ENCODE results near the gene RAPGEF2. TPM values are rescaled to one million over a fixed set of nuclear protein-coding genes. Genes with fewer than 3 reads are reported as not detected.
"Not testable (repeated sequence)": the region's sequence is repeated elsewhere in the genome, so short reads cannot be mapped to it uniquely, and the experiment has no call there.

The RAPGEF2 gene
- polyA plus RNA-seq, 12 donors: 19.8 to 38.2 (median 31.0) TPM; not detected in 1

DNA sequence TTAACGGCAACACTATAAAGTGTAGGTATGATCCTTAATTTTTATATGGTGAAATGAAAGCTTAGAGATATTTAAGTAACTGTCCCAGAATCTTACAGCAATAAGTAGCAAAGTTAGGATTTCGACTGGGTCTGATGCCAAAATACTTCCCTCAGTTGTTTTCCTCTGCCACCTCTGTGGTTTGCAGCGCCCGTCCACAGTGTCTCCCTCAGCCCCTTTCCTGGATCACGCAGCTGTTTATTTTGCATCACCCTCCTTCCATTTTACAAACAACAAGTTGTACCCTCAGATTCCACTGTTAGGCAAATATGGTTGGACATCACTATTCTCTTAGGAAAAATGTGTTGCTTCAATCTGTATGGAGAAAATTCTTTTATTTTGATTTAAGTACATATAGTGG is 56.1 kb downstream of the RAPGEF2 start:
- DNase-seq: no peak

DNA sequence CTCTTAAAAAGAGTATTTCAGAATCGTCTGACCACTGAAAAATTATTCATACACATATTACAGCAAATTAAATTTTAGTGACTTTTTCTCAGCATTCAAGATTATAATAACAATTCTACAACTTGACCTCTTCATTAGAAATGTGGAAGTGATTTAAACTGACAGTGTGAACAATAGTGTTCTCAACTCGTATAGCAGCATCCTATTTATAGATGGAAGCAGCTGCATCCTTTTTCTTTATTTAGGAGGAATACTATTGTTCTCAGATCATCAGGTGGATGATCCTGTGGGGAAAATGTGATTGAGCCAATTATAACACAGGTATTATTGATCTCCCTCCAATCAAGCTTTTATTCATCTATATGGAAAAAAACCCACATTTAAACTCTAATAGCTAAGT is 56.7 kb downstream of the RAPGEF2 start:
- DNase-seq: no peak

DNA sequence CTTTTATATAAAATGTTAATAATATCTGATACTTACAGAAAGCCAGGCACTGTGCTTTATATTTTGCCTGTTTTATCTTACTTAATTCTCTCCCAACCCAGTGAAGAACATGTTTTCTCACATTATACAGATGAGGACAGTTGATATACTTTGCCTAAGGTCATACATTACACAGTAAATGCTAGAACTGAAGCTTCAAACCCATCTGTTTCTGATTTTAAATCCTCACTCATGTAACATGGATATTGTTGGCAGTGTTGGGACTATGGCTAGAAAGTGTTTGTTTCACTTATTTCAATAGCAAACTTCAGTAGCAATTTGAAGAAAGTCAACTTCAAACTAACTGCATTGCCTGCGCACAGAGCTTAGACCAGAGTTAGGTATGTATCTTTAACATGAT is 57.4 kb downstream of the RAPGEF2 start:
- DNase-seq: no peak

DNA sequence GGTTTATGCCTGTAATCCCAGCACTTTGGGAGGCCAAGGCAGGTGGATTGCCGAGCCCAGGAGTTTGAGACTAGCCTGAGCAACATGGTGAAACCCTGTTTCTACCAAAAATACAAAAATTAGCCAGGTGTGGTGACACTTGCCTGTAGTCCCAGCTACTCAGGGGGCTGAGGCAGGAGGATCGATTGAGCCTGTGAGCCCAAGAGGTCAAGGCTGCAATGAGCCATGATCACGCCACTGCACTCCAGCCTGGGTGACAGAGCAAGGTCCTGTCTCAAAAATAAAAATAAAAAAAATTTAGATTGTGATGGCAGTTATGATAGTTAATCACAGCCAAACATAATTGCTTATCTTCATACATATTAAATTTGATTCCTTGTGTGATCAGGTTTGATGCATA is 58.6 kb downstream of the RAPGEF2 start:
- DNase-seq: not testable (repeated sequence)

DNA sequence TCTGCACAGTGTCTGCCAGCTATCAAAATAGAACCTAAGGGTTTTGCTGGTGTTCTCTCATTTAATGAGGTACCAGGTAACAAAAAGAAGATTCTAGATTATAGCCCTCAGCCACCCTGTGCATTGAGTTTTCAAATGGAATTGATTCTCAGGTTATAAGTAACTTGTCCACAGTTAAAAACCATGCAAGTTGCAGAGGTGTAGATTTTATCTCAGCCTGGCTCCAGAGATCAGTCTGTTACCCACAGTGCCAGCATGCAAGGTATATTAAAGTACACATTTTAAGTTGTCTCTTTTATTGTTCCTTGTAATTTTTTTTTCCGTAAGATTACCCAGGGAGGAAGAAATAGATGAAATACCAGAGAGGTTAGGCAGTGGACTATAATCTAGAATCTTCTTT is 59.7 kb downstream of the RAPGEF2 start:
- no peak for DNase-seq

DNA sequence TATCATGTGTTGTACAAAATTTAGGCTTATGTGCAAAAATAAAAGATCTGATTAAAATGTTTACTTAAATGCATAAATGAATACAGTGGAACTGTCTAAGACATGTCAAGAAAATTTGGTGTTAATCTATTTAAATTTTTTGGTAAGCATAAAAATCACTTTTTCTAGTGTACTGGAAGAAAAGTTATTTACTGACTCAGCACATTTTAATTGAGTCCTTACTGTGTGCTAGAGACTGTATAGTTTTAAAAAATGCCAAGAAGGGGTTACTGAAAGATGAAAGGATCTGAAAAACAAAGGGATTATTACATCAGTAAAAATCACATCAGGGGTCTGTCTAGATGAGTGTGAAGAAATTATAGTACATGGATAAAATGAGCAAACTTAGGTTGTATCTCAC is 60.6 kb downstream of the RAPGEF2 start:
- DNase-seq: no peak

DNA sequence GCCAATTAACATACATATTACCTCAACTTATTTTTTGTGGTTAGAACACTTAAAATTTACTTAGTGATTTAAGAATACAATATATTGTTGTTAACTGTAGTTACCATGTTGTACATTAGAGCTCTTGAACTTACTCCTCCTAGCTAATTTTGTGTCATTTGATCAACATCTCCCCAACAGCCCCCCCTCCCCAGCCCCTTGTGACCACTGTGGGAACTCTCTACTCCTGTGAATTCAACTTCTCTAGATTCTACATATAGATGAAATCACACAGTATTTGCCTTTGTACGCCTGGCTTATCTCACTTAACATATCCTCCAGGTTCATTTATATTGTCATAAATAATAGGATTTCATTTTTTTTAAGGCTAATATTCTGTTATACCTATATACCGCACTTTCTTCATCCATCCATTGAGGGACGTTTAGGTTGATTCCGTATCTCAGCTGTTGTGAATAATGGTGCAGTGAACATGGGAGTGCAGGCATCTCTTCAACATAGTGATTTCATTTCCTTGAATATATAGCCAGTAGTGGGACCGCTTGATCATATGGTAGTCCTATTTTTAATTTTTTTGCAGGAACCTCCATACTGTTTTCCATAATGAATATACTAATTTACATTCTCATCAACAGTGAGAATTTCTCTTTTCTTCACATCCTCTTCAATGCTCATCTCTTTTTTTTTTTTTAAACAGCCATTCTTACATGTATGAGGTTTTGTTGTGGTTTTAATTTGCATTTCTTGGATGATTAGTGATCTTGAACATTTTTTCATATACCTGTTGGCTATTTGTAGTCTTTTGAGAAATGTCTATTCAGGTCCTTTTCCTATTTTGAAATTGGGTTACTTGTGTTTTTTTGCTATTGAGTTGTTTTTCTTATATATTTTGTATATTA is 66.8 kb downstream of the RAPGEF2 start:
- no peak for DNase-seq

DNA sequence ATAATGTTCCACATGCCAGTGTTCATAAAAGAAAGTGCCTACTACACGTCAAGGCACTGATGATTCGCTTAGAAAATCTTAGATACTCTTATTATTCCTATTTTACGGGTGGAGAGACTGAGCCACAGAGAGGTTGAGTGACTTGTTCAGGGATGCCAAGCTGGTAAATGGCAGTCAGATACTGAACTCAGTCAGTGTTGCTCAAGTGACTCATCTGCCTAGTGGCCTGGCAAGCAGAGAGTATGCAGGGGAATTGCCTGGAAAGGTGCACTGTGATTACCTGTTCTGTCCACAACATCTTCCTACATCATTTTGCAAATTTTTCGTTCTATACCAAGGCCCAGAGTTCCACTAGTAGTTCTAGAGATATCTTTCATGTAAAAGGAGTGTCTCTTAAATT is 68.4 kb downstream of the RAPGEF2 start:
- DNase-seq: no peak

DNA sequence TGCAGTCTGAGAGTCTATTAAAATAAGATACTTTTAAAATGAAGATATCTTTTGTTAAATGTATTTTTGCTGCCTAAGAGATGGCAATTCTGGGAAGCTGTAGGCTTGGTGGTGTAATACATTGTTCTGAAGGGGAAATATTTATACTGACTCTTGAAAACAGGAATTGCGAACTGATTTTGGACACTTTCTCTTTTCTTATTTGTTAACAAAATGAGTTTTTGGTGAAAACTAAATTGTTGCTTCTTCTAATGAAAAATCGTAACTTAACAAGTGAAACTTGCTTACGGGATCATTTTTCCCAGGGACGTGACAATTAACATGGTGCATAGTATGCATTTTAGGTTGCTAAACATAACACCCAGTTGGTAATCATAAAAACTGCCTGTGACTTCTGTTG is 71.0 kb downstream of the RAPGEF2 start:
- DNase-seq: no peak

DNA sequence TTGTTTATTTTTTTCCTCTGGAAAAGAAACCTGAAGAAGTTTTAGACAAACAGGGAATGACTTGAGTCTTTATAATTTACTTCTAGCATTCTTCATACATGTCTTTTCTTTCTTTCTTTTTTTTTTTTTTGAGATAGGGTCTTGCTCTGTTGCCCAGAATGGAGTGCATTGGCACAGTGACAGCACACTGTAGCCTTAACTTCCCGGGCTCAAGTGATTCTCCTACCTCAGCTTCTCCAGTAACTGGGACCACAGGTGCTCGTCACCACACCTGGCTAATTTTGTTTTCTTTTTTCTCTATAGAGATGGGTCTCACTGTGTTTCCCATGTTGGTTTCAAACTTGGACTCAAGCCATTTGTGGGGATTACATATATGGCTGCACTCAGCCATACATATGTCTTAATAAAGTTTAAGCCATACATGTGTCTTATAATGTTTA is 71.8 kb downstream of the RAPGEF2 start:
- no peak for DNase-seq

DNA sequence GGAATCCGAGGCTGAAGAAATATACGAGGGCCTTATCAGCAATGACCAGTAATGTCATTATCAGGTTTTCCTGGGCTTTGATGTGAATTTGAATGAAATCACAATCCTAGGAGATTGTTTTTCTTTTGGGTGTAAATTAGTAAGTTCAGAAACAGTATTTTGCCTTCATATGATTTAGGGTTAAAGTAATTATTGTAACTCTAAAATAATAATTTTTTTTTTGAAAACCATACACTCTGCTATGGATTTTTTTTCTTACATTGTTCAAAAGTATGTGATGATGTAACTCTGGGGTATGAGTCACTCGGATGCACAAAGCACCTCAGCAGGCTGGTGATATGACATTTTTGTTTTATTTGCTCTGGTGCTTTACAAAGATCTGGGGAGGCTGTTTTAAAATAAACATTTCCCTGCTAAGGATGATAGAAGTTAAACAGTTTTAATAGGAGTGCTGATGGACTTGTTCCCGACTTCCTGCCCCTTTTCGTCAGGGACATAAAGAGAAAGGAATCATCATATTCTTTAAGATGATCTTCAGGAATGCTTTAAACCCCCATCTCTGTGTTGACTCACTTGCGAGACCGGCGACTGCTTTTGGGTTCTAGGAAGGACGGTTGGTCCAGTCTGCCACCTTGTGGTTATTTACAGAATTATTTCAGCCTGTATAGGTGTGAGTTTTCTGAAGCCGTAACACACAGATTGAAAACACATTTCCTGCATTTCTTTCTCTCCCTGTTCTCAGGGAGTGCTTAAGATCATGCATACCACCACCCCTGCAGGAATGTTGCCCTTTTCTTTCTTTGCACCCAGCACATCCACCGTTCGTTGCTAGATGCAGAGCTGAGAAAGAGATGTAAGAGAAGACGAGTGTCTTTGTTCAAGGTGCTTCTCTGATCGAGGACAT is 72.5 kb downstream of the RAPGEF2 start:
- DNase-seq: peak; percentile 89

DNA sequence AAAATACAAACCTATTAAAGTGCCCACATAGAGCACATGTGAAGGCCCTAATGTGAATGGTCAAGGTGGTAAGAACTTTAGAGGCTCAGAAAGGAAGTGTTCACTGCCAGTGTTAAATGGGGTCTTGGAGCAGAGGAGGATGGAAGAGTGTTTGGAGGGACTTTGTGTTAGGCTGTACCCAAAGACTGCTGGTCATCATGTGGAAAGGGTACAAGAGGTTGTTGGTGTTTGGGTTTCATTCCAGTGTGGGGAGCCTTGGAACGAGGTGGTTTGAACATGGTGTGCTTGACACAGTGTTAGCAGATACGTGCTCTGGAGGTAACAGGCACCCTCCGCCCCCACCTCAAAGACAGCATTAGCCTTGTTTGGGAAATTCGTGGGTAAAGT is 73.1 kb downstream of the RAPGEF2 start:
- no peak for DNase-seq

DNA sequence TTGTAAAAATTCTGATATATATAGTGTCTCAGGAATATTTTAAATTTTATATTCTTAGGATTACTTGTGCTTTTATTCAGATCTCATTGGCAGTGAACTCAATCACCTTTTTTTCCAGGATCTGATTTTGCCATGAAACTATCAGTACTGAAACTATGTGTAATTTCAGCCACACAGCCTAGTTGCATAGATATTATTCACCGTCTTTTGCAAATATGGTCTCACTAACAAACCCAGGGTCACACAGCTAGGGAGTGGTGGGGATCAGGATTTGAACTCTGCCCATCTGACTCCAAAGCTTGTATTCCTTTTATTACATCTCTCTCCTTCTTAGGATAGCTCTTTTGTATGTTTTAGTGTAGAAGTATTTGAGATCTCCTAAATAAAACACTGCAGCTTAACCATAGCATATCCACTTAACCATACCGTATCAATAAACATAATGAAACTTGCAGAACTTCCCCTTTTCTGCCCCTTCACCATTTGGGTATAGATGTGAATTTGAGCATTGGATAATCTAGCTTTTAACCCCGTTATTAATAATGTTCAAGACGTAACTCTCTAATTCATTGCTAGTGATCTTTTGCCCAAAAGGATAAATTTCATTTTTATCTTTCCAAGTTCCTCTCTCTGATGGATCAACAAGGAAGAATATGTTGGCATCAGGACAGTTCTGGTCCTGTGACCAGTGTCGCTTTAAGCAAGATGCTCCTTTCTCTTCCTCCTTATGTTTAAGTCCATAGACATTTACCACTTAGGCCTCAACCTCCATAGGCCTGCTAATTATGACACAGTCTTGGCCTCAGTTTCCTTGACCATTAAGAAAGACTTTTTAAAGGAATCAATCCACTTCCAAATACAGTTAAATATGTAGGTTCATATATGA is 74.6 kb downstream of the RAPGEF2 start:
- DNase-seq: no peak

DNA sequence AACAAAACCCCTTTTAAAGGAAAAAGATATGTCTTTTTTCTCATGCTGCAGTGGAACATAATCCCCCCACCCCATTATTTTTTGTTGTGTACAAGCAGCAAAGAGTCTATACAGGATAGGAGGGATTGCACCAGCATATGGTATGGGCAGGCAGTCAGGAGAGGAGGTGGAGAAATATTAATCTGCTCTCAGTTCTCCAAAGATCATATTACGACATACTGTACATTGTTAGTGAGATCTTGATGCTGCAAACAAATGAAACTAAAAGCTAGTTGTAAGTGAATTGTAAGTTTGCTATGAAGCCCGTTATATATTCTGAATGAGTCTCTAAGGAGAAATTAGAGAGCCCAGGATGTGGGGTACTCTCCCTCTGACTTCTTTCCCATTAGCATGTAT is 75.3 kb downstream of the RAPGEF2 start:
- DNase-seq: no peak

DNA sequence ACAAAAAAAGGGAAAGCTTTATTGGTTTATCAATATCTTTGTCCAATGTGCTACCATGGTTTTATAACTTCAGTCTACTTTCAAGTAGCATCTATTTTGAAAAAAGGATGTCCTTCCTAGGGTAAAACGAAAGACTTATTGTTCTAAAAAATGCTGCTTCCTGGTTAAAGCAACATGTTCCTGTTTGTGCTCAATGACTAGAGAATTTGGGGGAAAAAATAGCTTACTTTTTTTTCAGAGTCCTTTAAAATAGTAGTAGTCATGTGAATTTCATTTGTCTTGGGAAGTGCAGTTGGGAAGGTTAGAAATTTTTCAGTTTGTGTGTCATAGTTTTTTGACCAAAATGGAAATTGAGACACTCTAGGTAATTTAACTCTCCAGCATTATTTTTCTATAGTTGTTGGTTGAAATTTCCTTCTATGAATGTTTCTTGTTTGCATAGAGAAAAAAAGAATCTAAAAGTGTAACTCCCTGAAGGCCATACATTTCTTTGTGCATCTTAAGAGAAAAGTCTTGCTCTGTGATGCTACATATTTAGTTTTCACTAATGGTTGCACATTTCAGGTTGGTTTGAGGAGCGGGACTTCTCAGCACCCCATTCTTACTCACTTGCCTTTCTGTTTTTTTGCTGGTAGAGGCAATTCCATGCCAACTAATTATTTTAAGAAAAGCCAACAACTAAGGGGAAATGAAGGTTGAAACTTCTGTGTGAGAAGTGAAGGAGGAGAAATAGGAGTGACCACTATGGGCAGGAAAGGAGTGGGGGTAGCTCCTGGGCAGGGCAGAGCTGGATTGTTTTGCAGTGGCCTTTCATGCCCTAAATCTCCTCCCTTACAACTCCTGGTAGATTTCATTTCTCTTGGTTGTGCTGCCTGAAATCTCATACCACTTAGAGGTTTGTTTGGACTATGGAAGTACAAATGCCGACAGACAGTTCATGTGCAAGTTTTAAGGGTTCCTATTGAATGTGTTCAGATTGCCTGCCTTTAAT is 76.4 kb downstream of the RAPGEF2 start:
- DNase-seq: no peak

DNA sequence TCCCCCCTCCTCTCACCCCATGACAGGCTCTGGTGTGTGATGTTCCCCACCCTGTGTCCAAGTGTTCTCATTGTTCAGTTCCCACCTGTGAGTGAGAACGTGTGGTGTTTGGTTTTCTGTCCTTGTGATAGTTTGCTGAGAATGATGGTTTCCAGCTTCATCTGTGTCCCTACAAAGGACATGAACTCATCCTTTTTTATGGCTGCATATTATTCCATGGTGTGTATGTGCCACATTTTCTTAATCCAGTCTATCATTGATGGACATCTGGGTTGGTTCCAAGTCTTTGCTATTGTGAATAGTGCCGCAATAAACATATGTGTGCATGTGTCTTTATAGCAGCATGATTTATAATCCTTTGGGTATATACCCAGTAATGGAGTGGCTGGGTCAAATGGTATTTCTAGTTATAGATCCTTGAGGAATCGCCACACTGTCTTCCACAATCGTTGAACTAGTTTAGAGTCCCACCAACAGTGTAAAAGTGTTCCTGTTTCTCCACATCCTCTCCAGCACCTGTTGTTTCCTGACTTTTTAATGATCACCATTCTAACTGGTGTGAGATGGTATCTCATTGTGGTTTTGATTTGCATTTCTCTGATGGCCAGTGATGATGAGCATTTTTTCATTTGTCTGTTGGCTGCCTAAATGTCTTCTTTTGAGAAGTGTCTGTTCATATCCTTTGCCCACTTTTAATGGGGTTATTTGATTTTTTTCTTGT is 81.2 kb downstream of the RAPGEF2 start:
- not testable (repeated sequence) for DNase-seq

DNA sequence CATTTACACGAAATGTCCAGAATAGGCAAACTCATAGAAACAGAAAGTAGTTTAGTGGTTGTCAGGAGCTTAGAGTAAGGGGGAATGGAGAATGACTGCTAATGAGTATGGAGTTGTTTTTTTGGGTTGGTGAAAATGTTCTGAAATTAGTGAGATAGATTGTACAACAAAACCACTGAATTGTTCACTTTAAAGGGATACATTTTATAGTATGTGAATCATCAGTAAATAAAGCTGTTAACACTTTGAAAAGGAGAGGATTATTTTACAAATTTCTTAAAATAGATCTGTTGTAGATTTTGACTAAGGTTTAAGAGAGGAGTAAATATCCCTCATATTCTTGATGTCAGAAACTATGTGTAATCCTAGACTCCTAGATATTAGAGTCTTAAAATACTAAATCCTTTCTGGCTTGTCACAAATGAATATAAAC is 82.7 kb downstream of the RAPGEF2 start:
- no peak for DNase-seq

DNA sequence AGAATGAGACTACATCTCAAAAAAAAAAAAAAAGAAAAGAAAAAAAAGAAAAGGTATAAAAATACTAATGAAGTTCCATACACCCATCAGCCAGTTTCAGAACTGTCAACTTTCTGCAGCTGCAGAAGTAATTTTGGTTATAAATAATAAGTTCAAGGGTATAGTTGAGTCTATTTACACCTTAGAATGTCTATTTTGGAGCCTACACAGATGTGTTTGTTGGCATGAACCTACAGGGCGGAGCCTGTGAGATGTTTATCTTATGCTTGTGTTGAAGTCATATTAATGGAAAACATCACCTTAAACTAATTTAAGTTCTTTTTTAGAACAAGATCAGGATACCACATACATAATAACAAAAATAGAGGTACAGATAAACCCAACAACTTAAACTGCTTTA is 85.8 kb downstream of the RAPGEF2 start:
- no peak for DNase-seq

DNA sequence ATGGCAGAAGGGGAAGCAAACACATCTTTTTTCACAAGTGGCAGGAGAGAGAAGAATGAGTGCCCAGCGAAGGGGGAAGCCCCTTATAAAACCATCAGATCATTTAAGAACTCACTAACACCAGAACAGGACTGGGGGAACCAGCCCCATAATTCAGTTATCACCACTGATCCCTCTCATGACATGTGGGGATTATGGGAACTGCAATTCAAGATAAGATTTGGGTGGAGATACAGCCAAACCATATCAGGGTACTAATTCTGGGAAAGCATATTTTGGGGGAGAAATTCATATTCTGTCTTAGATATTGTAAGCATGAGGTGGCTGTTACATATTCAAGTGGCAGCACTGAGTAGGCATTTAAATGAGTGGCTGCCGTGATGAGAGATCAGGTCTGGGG is 87.8 kb downstream of the RAPGEF2 start:
- no peak for DNase-seq

DNA sequence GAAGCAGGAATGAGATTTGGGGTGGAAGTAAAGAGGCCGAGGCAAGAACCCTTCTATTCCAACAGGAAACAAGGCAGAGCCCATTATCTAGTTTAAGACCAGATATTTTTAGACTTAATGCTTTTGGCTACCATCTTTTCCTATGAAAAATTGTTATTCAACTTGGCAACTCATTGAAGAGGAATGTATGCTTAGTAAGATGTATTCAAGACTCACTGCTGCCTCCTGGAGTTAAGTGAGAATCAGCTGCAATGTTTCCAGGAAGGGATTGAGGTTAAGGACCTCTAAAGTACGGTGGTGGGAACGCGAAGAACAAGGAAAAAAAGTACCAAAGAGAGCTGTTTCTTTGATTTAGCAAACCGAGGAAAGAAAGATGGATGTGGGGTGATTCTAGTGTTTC is 89.1 kb downstream of the RAPGEF2 start:
- no peak for DNase-seq
